ENCODE results near the gene CDC45. TPM values are rescaled to one million over a fixed set of nuclear protein-coding genes. Genes with fewer than 3 reads are reported as not detected.
"Not testable (repeated sequence)": the region's sequence is repeated elsewhere in the genome, so short reads cannot be mapped to it uniquely, and the experiment has no call there.

Gene CDC45
- total RNA-seq, 2 donors from 2014 or later = 0.99 TPM; not detected in 1

DNA sequence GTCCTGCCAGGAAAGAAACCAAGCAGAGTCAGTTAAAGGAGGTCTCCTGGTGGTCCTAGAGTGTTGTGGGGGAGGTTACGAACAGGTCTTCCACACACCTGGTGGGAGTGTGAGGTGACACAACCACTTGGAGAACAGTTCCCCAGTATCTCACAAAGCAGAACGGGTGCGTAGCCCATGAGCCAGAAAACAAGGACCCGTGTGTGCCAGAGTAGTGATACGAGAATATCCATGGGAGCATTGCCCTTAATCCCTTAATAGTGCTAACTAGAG lies 66.2 kb downstream of the CDC45 start:
- Histone ChIP-seq H3K4me3 (no peak overlapping the region), H3K9me3 (no peaks in the 10 kb centered on the region), H3K27me3 (replicated peaks; ENCODE audit: insufficient read depth) (no peaks in the 10 kb centered on the region), H3K27ac (no peak overlapping the region), H3K36me3 (no peaks in the 10 kb centered on the region), H3K4me1 (ENCODE audit: control insufficient read depth in 1 of 2, low read depth in 2 of 2) (no peaks in the 10 kb centered on the region)
- ATAC-seq (ENCODE audit: insufficient number of reproducible peaks, low FRiP score, low read depth) (no peak), DNase-seq (ENCODE audit: low spot score) (no peak)
- TF ChIP-seq, protein P1, sequence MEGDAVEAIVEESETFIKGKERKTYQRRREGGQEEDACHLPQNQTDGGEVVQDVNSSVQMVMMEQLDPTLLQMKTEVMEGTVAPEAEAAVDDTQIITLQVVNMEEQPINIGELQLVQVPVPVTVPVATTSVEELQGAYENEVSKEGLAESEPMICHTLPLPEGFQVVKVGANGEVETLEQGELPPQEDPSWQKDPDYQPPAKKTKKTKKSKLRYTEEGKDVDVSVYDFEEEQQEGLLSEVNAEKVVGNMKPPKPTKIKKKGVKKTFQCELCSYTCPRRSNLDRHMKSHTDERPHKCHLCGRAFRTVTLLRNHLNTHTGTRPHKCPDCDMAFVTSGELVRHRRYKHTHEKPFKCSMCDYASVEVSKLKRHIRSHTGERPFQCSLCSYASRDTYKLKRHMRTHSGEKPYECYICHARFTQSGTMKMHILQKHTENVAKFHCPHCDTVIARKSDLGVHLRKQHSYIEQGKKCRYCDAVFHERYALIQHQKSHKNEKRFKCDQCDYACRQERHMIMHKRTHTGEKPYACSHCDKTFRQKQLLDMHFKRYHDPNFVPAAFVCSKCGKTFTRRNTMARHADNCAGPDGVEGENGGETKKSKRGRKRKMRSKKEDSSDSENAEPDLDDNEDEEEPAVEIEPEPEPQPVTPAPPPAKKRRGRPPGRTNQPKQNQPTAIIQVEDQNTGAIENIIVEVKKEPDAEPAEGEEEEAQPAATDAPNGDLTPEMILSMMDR (IDR thresholded peaks at IDR 0.05) = no peak

GRCh38 chr22:19546680-19547079 lies 67.0 kb downstream of the CDC45 start:
- DNase-seq (ENCODE audit: low spot score) = no peak
- no peaks in the 10 kb centered on the region for H3K36me3 ChIP-seq
- no peak for ATAC-seq (ENCODE audit: insufficient number of reproducible peaks, low FRiP score, low read depth)
- TF ChIP-seq, protein P1 (IDR thresholded peaks at IDR 0.05) = no peak
- H3K4me3 ChIP-seq = no peak overlapping the region
- no peak overlapping the region for H3K27ac ChIP-seq
- no peaks in the 10 kb centered on the region for H3K9me3 ChIP-seq
- no peaks in the 10 kb centered on the region for H3K4me1 ChIP-seq (ENCODE audit: control insufficient read depth in 1 of 2, low read depth in 2 of 2)
- no peaks in the 10 kb centered on the region for H3K27me3 ChIP-seq (replicated peaks; ENCODE audit: insufficient read depth)

DNA sequence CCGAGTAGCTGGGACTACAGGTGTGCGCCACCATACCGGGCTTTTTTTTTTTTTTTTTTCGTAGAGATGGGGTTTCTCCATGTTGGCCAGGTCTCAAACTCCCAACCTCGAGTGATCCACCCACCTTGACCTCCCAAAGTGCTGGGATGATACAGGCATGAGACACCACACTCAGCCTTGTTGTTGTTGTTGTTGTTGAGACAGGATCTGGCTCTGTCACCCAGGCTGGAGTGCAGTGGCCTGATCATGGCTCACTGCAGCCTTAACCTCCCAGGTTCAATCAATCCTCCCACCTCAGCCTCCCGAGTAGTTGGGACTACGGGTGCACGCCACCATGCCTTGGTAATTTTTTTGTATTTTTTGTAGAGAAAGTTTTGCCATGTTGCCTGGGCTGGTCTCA lies 67.9 kb downstream of the CDC45 start:
- Histone ChIP-seq H3K36me3 (no peaks in the 10 kb centered on the region), H3K4me3 (no peak overlapping the region), H3K9me3 (no peaks in the 10 kb centered on the region), H3K4me1 (ENCODE audit: control insufficient read depth in 1 of 2, low read depth in 2 of 2) (no peaks in the 10 kb centered on the region), H3K27me3 (replicated peaks; ENCODE audit: insufficient read depth) (no peaks in the 10 kb centered on the region), H3K27ac (no peak overlapping the region)
- no peak for DNase-seq (ENCODE audit: low spot score)
- ATAC-seq (ENCODE audit: insufficient number of reproducible peaks, low FRiP score, low read depth) = no peak
- TF ChIP-seq, protein P1 (IDR thresholded peaks at IDR 0.05) = no peak

- H3K9me3 ChIP-seq; DNase-seq (ENCODE audit: low spot score); ATAC-seq (ENCODE audit: insufficient number of reproducible peaks, low FRiP score, low read depth); H3K4me3 ChIP-seq; H3K36me3 ChIP-seq; H3K27me3 ChIP-seq (replicated peaks; ENCODE audit: insufficient read depth); H3K4me1 ChIP-seq (ENCODE audit: control insufficient read depth in 1 of 2, low read depth in 2 of 2); H3K27ac ChIP-seq: not testable (repeated sequence)
Measured at GRCh38 chr22:19548427-19548826, 68.7 kb downstream of the CDC45 start.

GRCh38 chr22:19548964-19549363 lies 69.2 kb downstream of the CDC45 start:
- Histone ChIP-seq H3K4me3 (no peak overlapping the region), H3K4me1 (ENCODE audit: control insufficient read depth in 1 of 2, low read depth in 2 of 2) (no peaks in the 10 kb centered on the region), H3K36me3 (no peaks in the 10 kb centered on the region), H3K27ac (no peak overlapping the region), H3K9me3 (no peaks in the 10 kb centered on the region), H3K27me3 (replicated peaks; ENCODE audit: insufficient read depth) (no peaks in the 10 kb centered on the region)
- TF ChIP-seq, protein P1 (IDR thresholded peaks at IDR 0.05) = no peak
- DNase-seq (ENCODE audit: low spot score) = no peak
- ATAC-seq (ENCODE audit: insufficient number of reproducible peaks, low FRiP score, low read depth) = no peak

- TF ChIP-seq, protein P1 (IDR thresholded peaks at IDR 0.05) = no peak
- Histone ChIP-seq H3K4me1 (ENCODE audit: control insufficient read depth in 1 of 2, low read depth in 2 of 2) (no peaks in the 10 kb centered on the region), H3K27ac (no peak overlapping the region), H3K27me3 (replicated peaks; ENCODE audit: insufficient read depth) (no peaks in the 10 kb centered on the region), H3K36me3 (no peaks in the 10 kb centered on the region), H3K4me3 (no peak overlapping the region), H3K9me3 (no peaks in the 10 kb centered on the region)
- ATAC-seq (ENCODE audit: insufficient number of reproducible peaks, low FRiP score, low read depth) (no peak), DNase-seq (ENCODE audit: low spot score) (no peak)
Measured at GRCh38 chr22:19549428-19549827, 69.7 kb downstream of the CDC45 start.
